ENCODE results near the gene ROCK2. TPM values are rescaled to one million over a fixed set of nuclear protein-coding genes. Genes with fewer than 3 reads are reported as not detected.

Gene ROCK2
- total and polyA plus RNA-seq, 8 donors = 3.5 to 21.5 (median 12.1) TPM

GRCh38 chr2:11340717-11341116, 3.7 kb downstream of the ROCK2 start:
- Histone ChIP-seq H3K36me3 (no peaks in the 10 kb centered on the region), H3K27ac (no peak overlapping the region), H3K4me1 (peaks cover 13 to 21% (median 21%) of the 10 kb centered on the region in 3 donors), H3K9me3 (no peaks in the 10 kb centered on the region), H3K4me3 (no peak overlapping the region), H3K27me3 (no peaks in the 10 kb centered on the region)
- intact Hi-C loops (cut with DNase I) = no loop called here
- WGBS, 2 donors = 30 to 58% methylated on average over 2 of the region's 2 CpGs
- FAIRE-seq (no peak), DNase-seq (no peak), ATAC-seq (no peak)
- TF ChIP-seq CTCF (IDR thresholded peaks at IDR 0.05) = no peak

GRCh38 chr2:11339508-11340083, 4.8 kb downstream of the ROCK2 start:
- peaks cover 13 to 20% (median 18%) of the 10 kb centered on the region in 3 donors for H3K4me1 ChIP-seq
- TF ChIP-seq CTCF (IDR thresholded peaks at IDR 0.05) = no peak
- no peaks in the 10 kb centered on the region for H3K9me3 ChIP-seq
- H3K27ac ChIP-seq = no peak overlapping the region
- ATAC-seq (no peak), FAIRE-seq (no peak), DNase-seq (no peak)
- intact Hi-C loops (cut with DNase I) = no loop called here
- H3K4me3 ChIP-seq = no peak overlapping the region
- H3K36me3 ChIP-seq = no peaks in the 10 kb centered on the region
- 90 to 91% methylated on average over 6 of the region's 6 CpGs for WGBS, 2 donors
- no peaks in the 10 kb centered on the region for H3K27me3 ChIP-seq

- H3K36me3 ChIP-seq = no peaks in the 10 kb centered on the region
- no peak for FAIRE-seq
- H3K4me3 ChIP-seq = no peak overlapping the region
- intact Hi-C loops (cut with DNase I) = no loop called here
- H3K27ac ChIP-seq = no peak overlapping the region
- no peak for TF ChIP-seq CTCF (IDR thresholded peaks at IDR 0.05)
- no peaks in the 10 kb centered on the region for H3K9me3 ChIP-seq
- H3K4me1 ChIP-seq = peaks cover 13 to 22% (median 18%) of the 10 kb centered on the region in 3 donors
- DNase-seq = no peak
- no peak for ATAC-seq
- 91 to 92% methylated on average over 5 of the region's 5 CpGs for WGBS, 2 donors
- no peaks in the 10 kb centered on the region for H3K27me3 ChIP-seq
Measured at GRCh38 chr2:11338580-11338979, 5.9 kb downstream of the ROCK2 start.

- WGBS, 2 donors = 92 to 96% methylated on average over 2 of the region's 2 CpGs
- TF ChIP-seq CTCF (IDR thresholded peaks at IDR 0.05) = no peak
- ATAC-seq = no peak
- Histone ChIP-seq H3K9me3 (no peaks in the 10 kb centered on the region), H3K4me1 (peaks cover 13 to 22% (median 18%) of the 10 kb centered on the region in 3 donors), H3K27ac (no peak overlapping the region), H3K4me3 (no peak overlapping the region), H3K36me3 (no peaks in the 10 kb centered on the region), H3K27me3 (no peaks in the 10 kb centered on the region)
- DNase-seq = no peak
- intact Hi-C loops (cut with DNase I) = no loop called here
- no peak for FAIRE-seq
Measured at GRCh38 chr2:11337909-11338308, 6.5 kb downstream of the ROCK2 start.

GRCh38 chr2:11336189-11336588, 8.2 kb downstream of the ROCK2 start:
- Histone ChIP-seq H3K9me3 (no peaks in the 10 kb centered on the region), H3K27ac (no peak overlapping the region), H3K4me1 (peaks cover 8 to 13% (median 10%) of the 10 kb centered on the region in 3 donors), H3K36me3 (no peaks in the 10 kb centered on the region), H3K4me3 (no peak overlapping the region), H3K27me3 (no peaks in the 10 kb centered on the region)
- FAIRE-seq = no peak
- intact Hi-C loops (cut with DNase I) = no loop called here
- 92 to 99% methylated on average over 1 of the region's 1 CpG for WGBS, 2 donors
- DNase-seq = no peak
- no peak for TF ChIP-seq CTCF (IDR thresholded peaks at IDR 0.05)
- no peak for ATAC-seq
